Cardiac fibroblast (primary cell): ENCODE results near the gene CCDC148.
A peak's percentile ranks its signal among the peaks of the same experiment; 100 is the strongest.

Source experiments
- DNase-seq, 2 donors: peaks; one replicate each; pipeline versions ENCODE4 v3.0.0 to v3.0.0-alpha.2; 2010; ENCODE audit warnings: low read depth in 2 of 2
- H3K4me3 ChIP-seq, 2 donors: replicated peaks in 1 of 2; 1 replicate in 1 of 2; 2 replicates in 1 of 2; pipeline ENCODE4 v1.5.1; 2011; ENCODE audit warnings: low read depth in 2 of 2, low read length in 2 of 2, mild to moderate bottlenecking in 2 of 2, moderate library complexity in 1 of 2
- TF ChIP-seq, protein P1 (sequence below): IDR thresholded peaks from one replicate; pipeline ENCODE4 v1.5.1; 2011; ENCODE audit warnings: low read depth, mild to moderate bottlenecking, low read length, inconsistent platforms

Gene CCDC148

GRCh38 chr2:158212301-158212700 lies 244.3 kb downstream of the CCDC148 start:
- TF ChIP-seq, protein P1, sequence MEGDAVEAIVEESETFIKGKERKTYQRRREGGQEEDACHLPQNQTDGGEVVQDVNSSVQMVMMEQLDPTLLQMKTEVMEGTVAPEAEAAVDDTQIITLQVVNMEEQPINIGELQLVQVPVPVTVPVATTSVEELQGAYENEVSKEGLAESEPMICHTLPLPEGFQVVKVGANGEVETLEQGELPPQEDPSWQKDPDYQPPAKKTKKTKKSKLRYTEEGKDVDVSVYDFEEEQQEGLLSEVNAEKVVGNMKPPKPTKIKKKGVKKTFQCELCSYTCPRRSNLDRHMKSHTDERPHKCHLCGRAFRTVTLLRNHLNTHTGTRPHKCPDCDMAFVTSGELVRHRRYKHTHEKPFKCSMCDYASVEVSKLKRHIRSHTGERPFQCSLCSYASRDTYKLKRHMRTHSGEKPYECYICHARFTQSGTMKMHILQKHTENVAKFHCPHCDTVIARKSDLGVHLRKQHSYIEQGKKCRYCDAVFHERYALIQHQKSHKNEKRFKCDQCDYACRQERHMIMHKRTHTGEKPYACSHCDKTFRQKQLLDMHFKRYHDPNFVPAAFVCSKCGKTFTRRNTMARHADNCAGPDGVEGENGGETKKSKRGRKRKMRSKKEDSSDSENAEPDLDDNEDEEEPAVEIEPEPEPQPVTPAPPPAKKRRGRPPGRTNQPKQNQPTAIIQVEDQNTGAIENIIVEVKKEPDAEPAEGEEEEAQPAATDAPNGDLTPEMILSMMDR, result no peak
- DNase-seq, result no peak
- H3K4me3 ChIP-seq, result no peak overlapping the region

GRCh38 chr2:158211502-158211901 lies 245.1 kb downstream of the CCDC148 start:
- DNase-seq, result peak in 1 of 2 donors; percentile 5
- TF ChIP-seq, protein P1, result no peak
- H3K4me3 ChIP-seq, result no peak overlapping the region

DNA sequence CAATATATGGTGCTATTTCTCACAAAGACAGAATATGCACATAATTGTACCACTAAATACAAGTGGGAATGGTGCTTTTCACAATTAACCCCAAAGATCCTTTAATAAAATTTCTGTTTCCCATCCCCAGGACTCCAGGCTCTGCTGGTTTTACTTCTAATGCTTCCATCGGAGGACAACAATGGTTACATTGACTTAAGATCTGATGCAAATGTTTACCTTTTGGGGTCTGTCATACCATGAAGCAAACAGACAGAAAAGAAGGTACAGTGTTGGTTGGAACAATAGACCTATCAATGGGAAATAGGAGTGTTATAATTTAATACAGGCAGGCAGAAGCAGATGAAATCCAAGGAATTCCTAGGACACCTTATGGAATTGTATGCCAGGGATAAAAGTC lies 249.2 kb downstream of the CCDC148 start:
- no peak overlapping the region for H3K4me3 ChIP-seq
- TF ChIP-seq, protein P1, result no peak
- no peak for DNase-seq

- no peak overlapping the region for H3K4me3 ChIP-seq
- TF ChIP-seq, protein P1, result no peak
- DNase-seq, result no peak
Observed at GRCh38 chr2:158205215-158205614, 251.3 kb downstream of the CCDC148 start.

- peak; percentile 16 to 22 for DNase-seq
- no peak overlapping the region for H3K4me3 ChIP-seq
- TF ChIP-seq, protein P1, result no peak
Observed at GRCh38 chr2:158204741-158205165, 251.8 kb downstream of the CCDC148 start.

DNA sequence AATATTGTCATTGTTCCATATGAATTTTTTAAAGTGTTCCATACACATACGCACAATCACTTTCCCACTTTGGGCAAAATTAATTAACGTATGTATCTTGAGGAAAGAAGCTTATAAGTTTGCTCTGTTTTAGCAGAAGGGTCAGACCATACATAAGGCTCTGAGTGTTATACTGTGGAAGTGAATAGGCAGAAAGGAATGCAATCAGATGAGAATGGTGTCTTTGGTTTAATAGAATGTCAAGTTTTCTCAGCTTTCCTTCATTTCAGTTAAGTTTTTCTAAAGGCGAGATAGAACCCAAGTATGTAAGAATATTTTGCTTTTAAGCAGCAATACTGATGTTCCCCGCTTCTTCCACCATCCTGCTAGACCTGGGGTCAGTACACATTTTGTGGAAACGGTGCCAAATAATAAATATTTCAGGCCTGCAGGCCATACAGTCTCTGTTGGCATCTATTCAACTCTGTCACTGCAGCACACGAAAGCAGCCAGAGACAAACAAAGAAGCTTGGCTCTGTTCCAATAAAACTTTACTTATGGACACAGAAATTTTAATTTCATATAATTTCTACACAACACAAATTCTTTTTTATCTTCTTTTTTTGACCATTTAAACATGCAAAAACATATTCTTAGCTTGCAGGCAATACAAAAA lies 254.3 kb downstream of the CCDC148 start:
- peak in 1 of 2 donors; percentile 31 for DNase-seq
- TF ChIP-seq, protein P1, result no peak
- no peak overlapping the region for H3K4me3 ChIP-seq
